WERI-Rb-1 (cell line): Measurements from ENCODE around the gene CD109.

ENCODE experiments used
- DNase-seq: peaks from one replicate; pipeline ENCODE4 v3.0.0-alpha.2; 2020
- H3K27ac ChIP-seq: fragments of 250-450 bp; sonication (Bioruptor Pico); 2 replicates; pipeline ENCODE4 v1.5.1; 2020; ENCODE audit warnings: mild to moderate bottlenecking, moderate library complexity
- H3K27me3 ChIP-seq: fragments of 250-450 bp; sonication (Bioruptor Pico); 2 replicates; pipeline ENCODE4 v1.5.1; 2021; ENCODE audit warnings: mild to moderate bottlenecking, low read depth, moderate library complexity; ENCODE audit not compliant: insufficient read depth, severe bottlenecking
- H3K36me3 ChIP-seq: fragments of 250-450 bp; sonication (Bioruptor Pico); 2 replicates; pipeline ENCODE4 v1.5.1; 2020; ENCODE audit warnings: mild to moderate bottlenecking, moderate library complexity
- H3K4me3 ChIP-seq: 2 replicates; pipeline ENCODE4 v1.5.1; 2011; ENCODE audit warnings: low read depth, mild to moderate bottlenecking, control low read depth, low read length
- H3K9me3 ChIP-seq: fragments of 250-450 bp; sonication (Bioruptor Pico); 2 replicates; pipeline ENCODE4 v1.5.1; 2021; ENCODE audit warnings: mild to moderate bottlenecking, moderate library complexity; ENCODE audit not compliant: severe bottlenecking
- CTCF ChIP-seq: IDR thresholded peaks from 2 replicates; pipeline ENCODE4 v1.5.1; 2011; ENCODE audit warnings: low read depth, mild to moderate bottlenecking, control low read depth, inconsistent platforms, low read length

Gene CD109

GRCh38 chr6:73695619-73696421 is at the start of gene CD109:
Gene CD109 (plus strand): TSS chr6:73696203. CDS start chr6:73696216, 13 bp downstream.
- H3K27ac ChIP-seq = peak within 1 kb of the TSS; percentile 62
- H3K36me3 ChIP-seq = no peaks in the 10 kb centered on the region
- H3K9me3 ChIP-seq = no peaks in the 10 kb centered on the region
- peak; percentile 56 for DNase-seq
- no peak for TF ChIP-seq CTCF
- no peaks in the 10 kb centered on the region for H3K27me3 ChIP-seq
- peak within 1 kb of the TSS; percentile 68 for H3K4me3 ChIP-seq

DNA sequence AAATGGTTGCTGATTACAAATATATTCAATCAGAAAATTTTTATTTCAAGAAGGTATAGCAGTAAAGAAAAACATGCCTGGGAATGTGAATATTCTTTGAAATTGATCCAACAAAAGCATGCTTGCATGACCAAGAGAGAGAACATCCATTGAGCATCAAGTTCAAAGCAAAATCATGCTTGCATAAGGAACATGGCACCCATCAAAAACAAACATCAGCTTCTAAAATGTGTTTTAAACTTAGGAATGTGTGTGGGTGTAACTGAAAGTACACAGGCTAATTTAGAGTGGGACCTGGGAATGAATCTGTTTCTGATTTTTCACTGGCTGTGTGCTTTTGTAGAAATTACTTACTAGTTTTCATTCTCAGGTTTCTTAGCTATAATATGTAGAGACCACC is 47.8 kb upstream of the CD109 start:
- no peaks in the 10 kb centered on the region; the same call in 1 of the 2 replicates for H3K36me3 ChIP-seq
- no peak overlapping the region for H3K27ac ChIP-seq
- no peaks in the 10 kb centered on the region for H3K27me3 ChIP-seq
- no peaks in the 10 kb centered on the region for H3K9me3 ChIP-seq
- no peak for DNase-seq
- H3K4me3 ChIP-seq = no peak overlapping the region
- no peak for TF ChIP-seq CTCF

GRCh38 chr6:73649783-73650182 is 46.2 kb upstream of the CD109 start:
- Histone ChIP-seq H3K4me3 (no peak overlapping the region), H3K36me3 (no peaks in the 10 kb centered on the region; the same call in 1 of the 2 replicates), H3K27me3 (no peaks in the 10 kb centered on the region), H3K27ac (no peak overlapping the region), H3K9me3 (no peaks in the 10 kb centered on the region)
- no peak for DNase-seq
- no peak for TF ChIP-seq CTCF

DNA sequence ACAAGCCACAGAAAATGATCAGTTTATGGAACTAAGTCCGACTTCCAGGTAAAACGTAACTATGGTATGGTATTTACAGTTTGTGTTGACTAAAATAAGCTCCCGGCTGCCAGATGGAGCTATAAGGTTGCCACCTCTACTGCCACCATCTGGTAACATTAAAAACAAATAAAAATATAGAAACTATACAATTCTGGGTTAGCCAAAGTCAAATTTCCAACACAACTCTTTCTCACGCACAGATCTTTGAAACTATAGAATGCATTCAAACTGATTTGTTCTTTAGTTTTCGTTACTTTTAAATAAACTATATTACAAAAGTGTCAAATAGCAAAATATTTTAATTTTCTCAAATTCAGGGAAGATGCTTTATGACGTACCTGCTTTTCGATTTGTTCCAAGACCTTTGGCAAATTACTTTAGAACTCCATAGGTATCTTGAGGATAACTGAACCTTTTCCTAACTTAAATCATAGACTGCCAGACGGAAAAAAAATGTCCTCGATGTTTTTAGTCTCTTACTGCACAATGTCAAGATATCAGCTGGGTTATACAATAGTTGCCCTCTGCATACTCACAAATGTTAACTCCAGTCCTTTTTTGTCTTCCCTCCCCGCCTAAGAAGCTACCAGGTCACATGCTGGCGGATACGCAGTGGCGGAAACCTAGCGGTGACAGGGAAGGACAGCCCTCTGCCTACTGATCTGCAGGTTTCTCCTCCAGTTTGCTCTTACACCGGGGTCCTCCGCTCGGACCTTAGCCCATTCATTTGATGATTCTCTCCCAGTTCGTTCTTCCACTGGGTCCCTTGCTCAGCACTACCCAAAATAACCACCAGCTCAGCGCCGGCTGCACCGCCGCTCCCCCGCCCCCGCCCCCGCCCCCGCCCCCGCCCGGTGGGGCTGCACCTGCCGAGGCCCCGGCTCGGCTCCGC is 43.1 kb upstream of the CD109 start:
- no peaks in the 10 kb centered on the region for H3K27me3 ChIP-seq
- peak; percentile 20; the same call in 1 of the 2 replicates for TF ChIP-seq CTCF
- no peaks in the 10 kb centered on the region; the same call in 1 of the 2 replicates for H3K36me3 ChIP-seq
- no peaks in the 10 kb centered on the region for H3K9me3 ChIP-seq
- DNase-seq = peak; percentile 60
- peak overlapping the region; percentile 88 for H3K27ac ChIP-seq
- H3K4me3 ChIP-seq = peak overlapping the region; percentile 81

DNA sequence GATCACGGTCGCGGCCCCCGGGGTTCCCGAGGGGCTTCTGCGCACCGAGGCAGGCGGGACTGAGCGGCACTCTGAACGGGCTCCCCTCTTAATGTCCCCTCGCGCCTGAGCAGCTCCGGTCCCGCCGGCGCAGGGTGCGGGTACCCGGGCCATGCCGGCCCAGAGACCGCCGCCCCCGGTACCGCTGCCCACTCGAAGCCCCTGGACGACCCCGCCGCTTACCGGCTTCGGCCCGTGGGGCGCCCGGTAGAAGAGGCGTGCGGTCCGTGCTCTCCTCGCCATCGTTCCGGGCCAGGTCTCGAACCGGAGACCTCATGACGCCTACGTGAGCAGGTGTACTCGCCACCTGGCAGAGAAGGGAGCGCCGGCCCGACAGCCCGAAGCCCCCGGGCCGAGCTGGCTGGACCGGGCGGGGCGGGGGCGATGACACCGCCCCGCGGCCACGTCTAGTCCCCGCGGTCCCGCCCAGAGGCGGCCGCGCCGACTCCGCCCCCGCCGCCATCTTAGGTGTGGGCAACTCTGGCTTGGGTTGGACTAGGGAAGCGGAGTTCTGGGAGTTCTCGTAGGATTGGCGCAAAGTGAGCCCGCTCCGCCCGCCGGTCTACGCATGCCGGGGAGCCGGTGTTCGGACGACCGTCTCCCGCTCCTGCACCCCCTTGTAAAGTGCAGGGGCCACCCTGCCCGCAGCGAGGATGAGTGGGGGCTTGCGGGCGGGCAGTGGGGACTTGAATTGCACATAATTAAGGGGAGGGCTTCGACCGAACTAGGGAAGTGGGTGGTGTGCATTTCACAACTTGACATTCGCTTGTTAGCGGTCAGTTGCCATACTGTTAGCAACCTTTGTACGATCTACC is 42.2 kb upstream of the CD109 start, which contains the start of gene SLC17A5:
Gene SLC17A5, minus strand, starts transcription at position 422 of the 854 bp plus-strand sequence. Its CDS starts 106 bp downstream, at position 316.
- peak within 1 kb of the TSS; percentile 88 for H3K27ac ChIP-seq
- H3K27me3 ChIP-seq = no peaks in the 10 kb centered on the region

More for the DNA sequence above, 42.2 kb upstream of the CD109 start, which contains the start of gene SLC17A5:
- peak; percentile 94 for DNase-seq
- no peaks in the 10 kb centered on the region; the same call in 1 of the 2 replicates for H3K36me3 ChIP-seq
- no peaks in the 10 kb centered on the region for H3K9me3 ChIP-seq
- peak within 1 kb of the TSS; percentile 81 for H3K4me3 ChIP-seq
- TF ChIP-seq CTCF = no peak
